ENCODE measurements around the gene MCAM.
A peak's percentile ranks its signal among the peaks of the same experiment; 100 is the strongest.

The MCAM gene

GRCh38 chr11:119316729-119317591 lies at the start of gene MCAM:
Gene MCAM (minus strand): TSS chr11:119317130. CDS start chr11:119317101, 29 bp downstream.
- peak; percentile 66 for DNase-seq (ENCODE audit: low spot score)

- DNase-seq (ENCODE audit: low spot score), result peak; percentile 89
Observed at GRCh38 chr11:119365071-119365591, 48.2 kb upstream of the MCAM start.

- peak; percentile 75 for DNase-seq (ENCODE audit: low spot score)
Observed at GRCh38 chr11:119363851-119364590, 47.1 kb upstream of the MCAM start.

GRCh38 chr11:119363081-119363850 lies 46.3 kb upstream of the MCAM start:
- no peak for DNase-seq (ENCODE audit: low spot score)

- DNase-seq (ENCODE audit: low spot score), result no peak
Observed at GRCh38 chr11:119362741-119363080, 45.8 kb upstream of the MCAM start.

- no peak for DNase-seq (ENCODE audit: low spot score)
Observed at GRCh38 chr11:119361941-119362725, 45.2 kb upstream of the MCAM start.

GRCh38 chr11:119361056-119361787 lies 44.3 kb upstream of the MCAM start:
- peak; percentile 80 for DNase-seq (ENCODE audit: low spot score)

- no peak for DNase-seq (ENCODE audit: low spot score)
Observed at GRCh38 chr11:119359365-119360214, 42.7 kb upstream of the MCAM start.

- no peak for DNase-seq (ENCODE audit: low spot score)
Observed at GRCh38 chr11:119357074-119357473, 40.1 kb upstream of the MCAM start.

- peak; percentile 92 for DNase-seq (ENCODE audit: low spot score)
Observed at GRCh38 chr11:119356349-119357031, 39.6 kb upstream of the MCAM start.

- no peak for DNase-seq (ENCODE audit: low spot score)
Observed at GRCh38 chr11:119355091-119355843, 38.3 kb upstream of the MCAM start.

- no peak for DNase-seq (ENCODE audit: low spot score)
Observed at GRCh38 chr11:119352857-119353260, 35.9 kb upstream of the MCAM start.

- DNase-seq (ENCODE audit: low spot score), result no peak
Observed at GRCh38 chr11:119351232-119351631, 34.3 kb upstream of the MCAM start.

GRCh38 chr11:119350302-119350701 lies 33.4 kb upstream of the MCAM start:
- DNase-seq (ENCODE audit: low spot score), result no peak

- DNase-seq (ENCODE audit: low spot score), result no peak
Observed at GRCh38 chr11:119347940-119348605, 31.1 kb upstream of the MCAM start.

GRCh38 chr11:119347242-119347641 lies 30.3 kb upstream of the MCAM start:
- peak; percentile 51 for DNase-seq (ENCODE audit: low spot score)

GRCh38 chr11:119346605-119347004 lies 29.7 kb upstream of the MCAM start, which contains the start of gene MFRP:
Gene MFRP (minus strand): TSS chr11:119346705. CDS start chr11:119346513, 192 bp downstream.
- no peak for DNase-seq (ENCODE audit: low spot score)

- no peak for DNase-seq (ENCODE audit: low spot score)
Observed at GRCh38 chr11:119345685-119346084, 28.8 kb upstream of the MCAM start.
